HFFc6 (cell line): ENCODE results near the gene YBX3. TPM values are rescaled to one million over a fixed set of nuclear protein-coding genes. Genes with fewer than 3 reads are reported as not detected.

Source experiments
- DNase-seq: peaks from one replicate; pipeline ENCODE4 v3.0.0-alpha.2; 2018
- H3K27ac Mint-ChIP-seq: 2 replicates; pipeline ENCODE4 v1.8.0; 2020; ENCODE audit warnings: mild to moderate bottlenecking, mixed read lengths
- H3K27me3 Mint-ChIP-seq: 2 replicates; pipeline ENCODE4 v1.8.0; 2021; ENCODE audit warnings: mild to moderate bottlenecking, moderate library complexity, mixed read lengths; ENCODE audit not compliant: insufficient read depth
- H3K36me3 Mint-ChIP-seq: 2 replicates; pipeline ENCODE4 v1.8.0; 2021; ENCODE audit warnings: low read depth, mixed read lengths
- H3K4me1 Mint-ChIP-seq: 2 replicates; pipeline ENCODE4 v1.8.0; 2020; ENCODE audit warnings: low read depth, mixed read lengths
- H3K4me3 Mint-ChIP-seq: 2 replicates; pipeline ENCODE4 v1.8.0; 2020; ENCODE audit warnings: mild to moderate bottlenecking, moderate library complexity, mixed read lengths
- H3K9me3 Mint-ChIP-seq: 2 replicates; pipeline ENCODE4 v1.8.0; 2020; ENCODE audit warnings: mild to moderate bottlenecking, mixed read lengths
- total RNA-seq, 6 experiments: library from RNA; stranded (reverse); fragmentation: NEBNext Ultra II Directional; extraction: Animal tissue kit (Norgen Biotek cat#: 25700); gene quantifications; 2 replicates in 1 of 6; 3 replicates in 5 of 6; pipeline ENCODE4 v1.2.3, GENCODE V29; 2021
- TF ChIP-seq, protein P1 (sequence below): fragments of 200-600 bp; sonication (generic); IDR thresholded peaks from 2 replicates; pipeline ENCODE4 v1.5.0; 2021; ENCODE audit warnings: antibody characterized with exemption, mild to moderate bottlenecking

YBX3 gene
- total RNA-seq, 6 experiments from 2014 or later, result 202 to 251 (median 218) TPM

GRCh38 chr12:10739157-10740118 lies 16.3 kb upstream of the YBX3 start:
- Mint-ChIP-seq H3K27me3 (peaks cover 20% of the 10 kb centered on the region), H3K36me3 (no peaks in the 10 kb centered on the region), H3K4me3 (no peak overlapping the region), H3K27ac (no peak overlapping the region), H3K4me1 (peaks cover 17% of the 10 kb centered on the region), H3K9me3 (no peaks in the 10 kb centered on the region)
- TF ChIP-seq, protein P1, sequence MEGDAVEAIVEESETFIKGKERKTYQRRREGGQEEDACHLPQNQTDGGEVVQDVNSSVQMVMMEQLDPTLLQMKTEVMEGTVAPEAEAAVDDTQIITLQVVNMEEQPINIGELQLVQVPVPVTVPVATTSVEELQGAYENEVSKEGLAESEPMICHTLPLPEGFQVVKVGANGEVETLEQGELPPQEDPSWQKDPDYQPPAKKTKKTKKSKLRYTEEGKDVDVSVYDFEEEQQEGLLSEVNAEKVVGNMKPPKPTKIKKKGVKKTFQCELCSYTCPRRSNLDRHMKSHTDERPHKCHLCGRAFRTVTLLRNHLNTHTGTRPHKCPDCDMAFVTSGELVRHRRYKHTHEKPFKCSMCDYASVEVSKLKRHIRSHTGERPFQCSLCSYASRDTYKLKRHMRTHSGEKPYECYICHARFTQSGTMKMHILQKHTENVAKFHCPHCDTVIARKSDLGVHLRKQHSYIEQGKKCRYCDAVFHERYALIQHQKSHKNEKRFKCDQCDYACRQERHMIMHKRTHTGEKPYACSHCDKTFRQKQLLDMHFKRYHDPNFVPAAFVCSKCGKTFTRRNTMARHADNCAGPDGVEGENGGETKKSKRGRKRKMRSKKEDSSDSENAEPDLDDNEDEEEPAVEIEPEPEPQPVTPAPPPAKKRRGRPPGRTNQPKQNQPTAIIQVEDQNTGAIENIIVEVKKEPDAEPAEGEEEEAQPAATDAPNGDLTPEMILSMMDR, result no peak
- DNase-seq, result no peak

DNA sequence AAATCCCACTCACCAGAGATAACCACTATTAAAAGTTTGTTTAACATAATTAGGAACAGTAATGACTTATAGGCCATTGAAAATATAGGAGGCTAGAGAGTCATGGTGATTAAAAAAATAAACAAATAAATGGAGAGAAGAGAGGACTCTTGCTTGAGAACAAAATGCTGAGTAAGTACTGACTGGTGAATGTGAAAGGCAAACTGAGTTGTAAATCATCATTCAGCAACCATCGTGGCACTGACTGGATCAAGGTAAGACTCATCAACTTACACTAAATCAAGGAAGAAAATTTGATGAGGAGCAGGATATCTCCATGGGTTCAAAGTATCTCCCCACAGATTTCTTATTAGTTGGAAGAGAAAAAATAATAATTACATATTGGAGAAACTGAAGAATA lies 14.1 kb upstream of the YBX3 start:
- H3K4me3 Mint-ChIP-seq, result no peak overlapping the region
- no peaks in the 10 kb centered on the region for H3K9me3 Mint-ChIP-seq
- TF ChIP-seq, protein P1, result no peak

DNA sequence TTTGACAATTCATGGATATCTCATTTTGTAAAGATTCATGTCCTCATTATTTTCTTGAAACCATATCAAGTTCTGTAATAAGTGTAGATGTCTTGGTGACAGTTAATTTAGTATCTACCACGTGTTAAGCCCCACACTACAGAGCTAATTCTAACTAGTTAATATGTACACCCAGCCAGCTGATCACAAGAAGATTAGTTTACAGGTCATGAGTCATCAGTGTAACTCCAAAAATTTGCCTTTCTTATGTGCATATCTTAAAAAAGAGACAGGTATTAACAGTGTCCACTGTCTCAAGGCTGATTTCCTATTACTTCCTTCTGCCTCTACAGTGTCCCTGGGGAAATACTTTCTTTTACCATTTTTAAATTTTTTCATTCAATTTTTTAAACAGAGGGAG lies 13.3 kb upstream of the YBX3 start:
- Mint-ChIP-seq H3K4me1 (peaks cover 17% of the 10 kb centered on the region), H3K9me3 (no peaks in the 10 kb centered on the region; the same call in 1 of the 2 replicates), H3K27me3 (peaks cover 33% of the 10 kb centered on the region), H3K4me3 (no peak overlapping the region), H3K36me3 (no peaks in the 10 kb centered on the region), H3K27ac (no peak overlapping the region)
- TF ChIP-seq, protein P1, result no peak
- DNase-seq, result no peak

More for the DNA sequence above, 14.1 kb upstream of the YBX3 start:
- DNase-seq, result no peak
- Mint-ChIP-seq H3K36me3 (no peaks in the 10 kb centered on the region), H3K27me3 (peaks cover 32% of the 10 kb centered on the region), H3K27ac (no peak overlapping the region), H3K4me1 (peaks cover 17% of the 10 kb centered on the region)

DNA sequence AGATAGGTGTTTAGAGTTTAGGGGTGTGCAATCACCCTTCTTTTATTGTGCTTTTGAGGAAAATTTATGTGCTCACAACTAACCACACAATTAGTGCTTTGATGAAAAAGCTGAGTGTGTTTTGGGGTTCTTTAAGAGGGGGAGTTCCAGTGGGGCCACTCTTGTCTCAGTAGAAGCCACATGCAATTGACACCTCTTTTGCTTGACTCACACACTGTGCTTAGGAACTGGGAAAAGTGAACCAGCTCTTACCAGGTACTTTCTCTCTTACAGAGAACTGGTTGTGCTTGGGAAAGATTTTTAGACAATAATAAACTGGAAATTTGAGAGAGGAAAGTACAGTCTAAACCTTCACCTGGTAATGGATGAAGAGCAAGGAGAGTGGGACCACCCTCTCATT lies 12.3 kb upstream of the YBX3 start:
- Mint-ChIP-seq H3K4me3 (no peak overlapping the region), H3K27me3 (peaks cover 34% of the 10 kb centered on the region), H3K27ac (no peak overlapping the region)

DNA sequence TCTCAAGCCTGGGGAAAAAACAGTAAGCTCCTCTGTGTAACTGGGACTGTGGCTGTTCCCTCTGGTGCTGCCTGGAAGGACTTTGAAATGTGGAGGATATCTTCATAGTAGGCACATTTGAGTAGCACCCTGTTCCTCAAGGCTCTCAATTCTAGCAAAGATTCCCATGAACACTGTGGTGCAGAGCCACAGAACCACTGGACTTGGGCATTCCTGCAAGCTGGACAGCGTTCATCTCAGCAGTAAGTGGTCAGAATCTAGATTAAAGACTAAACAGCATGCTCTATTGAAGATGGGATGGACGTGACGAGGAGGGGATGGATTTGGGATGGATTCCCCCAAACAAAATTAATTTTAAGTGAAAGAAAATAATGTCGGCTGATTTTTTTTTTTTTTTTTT lies 9.4 kb upstream of the YBX3 start:
- Mint-ChIP-seq H3K9me3 (no peaks in the 10 kb centered on the region; the same call in 1 of the 2 replicates), H3K4me3 (no peak overlapping the region), H3K4me1 (no peaks in the 10 kb centered on the region), H3K27me3 (peaks cover 35% of the 10 kb centered on the region), H3K27ac (no peak overlapping the region), H3K36me3 (no peaks in the 10 kb centered on the region)
- no peak for DNase-seq
- TF ChIP-seq, protein P1, result no peak

More for the DNA sequence above, 12.3 kb upstream of the YBX3 start:
- H3K36me3 Mint-ChIP-seq, result no peaks in the 10 kb centered on the region
- H3K9me3 Mint-ChIP-seq, result no peaks in the 10 kb centered on the region; the same call in 1 of the 2 replicates
- TF ChIP-seq, protein P1, result no peak
- peaks cover 16% of the 10 kb centered on the region for H3K4me1 Mint-ChIP-seq
- no peak for DNase-seq
